OCI-LY1 (cell line): Measurements from ENCODE around the gene ADAM20.

Source experiments
- H2AFZ ChIP-seq: fragments of 200-600 bp; sonication (generic), shearing (Covaris generic); 2 replicates; pipeline ENCODE4 v1.6.0; 2014; ENCODE audit warnings: antibody characterized with exemption, mild to moderate bottlenecking, low read length
- H3F3A ChIP-seq: fragments of 200-600 bp; sonication (generic), shearing (Covaris generic); 2 replicates; pipeline ENCODE4 v1.6.0; 2014; ENCODE audit warnings: mild to moderate bottlenecking, antibody characterized with exemption, low read length, moderate library complexity; ENCODE audit not compliant: insufficient read depth
- H3K27ac ChIP-seq: fragments of 200-600 bp; sonication (generic); 2 replicates; pipeline ENCODE4 v1.5.1; 2014; ENCODE audit warnings: low read length, mixed run types, mild to moderate bottlenecking, low read depth; ENCODE audit not compliant: poor library complexity, severe bottlenecking
- H3K27me3 ChIP-seq: fragments of 200-600 bp; sonication (generic); 2 replicates; pipeline ENCODE4 v1.6.0; 2014; ENCODE audit warnings: antibody characterized with exemption, mild to moderate bottlenecking, low read length, moderate library complexity; ENCODE audit not compliant: insufficient read depth
- H3K36me3 ChIP-seq: fragments of 200-600 bp; sonication (generic); 2 replicates; pipeline ENCODE4 v1.6.1; 2014; ENCODE audit warnings: mild to moderate bottlenecking, antibody characterized with exemption, low read length, moderate library complexity, mixed read lengths; ENCODE audit not compliant: insufficient read depth
- H3K4me1 ChIP-seq: fragments of 200-600 bp; sonication (generic); 2 replicates; pipeline ENCODE4 v1.5.1; 2014; ENCODE audit warnings: mild to moderate bottlenecking, low read length, moderate library complexity; ENCODE audit not compliant: insufficient read depth, severe bottlenecking
- H3K4me2 ChIP-seq: fragments of 200-600 bp; sonication (generic), shearing (Covaris generic); 2 replicates; pipeline ENCODE4 v1.6.1; 2014; ENCODE audit warnings: low read length
- H3K4me3 ChIP-seq: fragments of 200-600 bp; sonication (generic); 2 replicates; pipeline ENCODE4 v1.5.1; 2014; ENCODE audit warnings: low read length, low read depth, mild to moderate bottlenecking, mixed read lengths; ENCODE audit not compliant: poor library complexity, severe bottlenecking
- H3K79me2 ChIP-seq: fragments of 200-600 bp; shearing (Covaris generic); 2 replicates; pipeline ENCODE4 v1.6.1; 2016; ENCODE audit warnings: mixed run types, low read length, mixed read lengths; ENCODE audit not compliant: insufficient read depth
- H3K9ac ChIP-seq: fragments of 200-600 bp; sonication (generic), shearing (Covaris generic); 2 replicates; pipeline ENCODE4 v1.6.1; 2014; ENCODE audit warnings: mild to moderate bottlenecking, low read length, mixed read lengths
- H3K9me2 ChIP-seq: fragments of 200-600 bp; sonication (generic), shearing (Covaris generic); 2 replicates; pipeline ENCODE4 v1.6.1; 2014; ENCODE audit warnings: low read depth, mild to moderate bottlenecking, low read length, mixed read lengths
- H3K9me3 ChIP-seq: fragments of 200-600 bp; shearing (Covaris generic); 2 replicates; pipeline ENCODE4 v1.6.1; 2014; ENCODE audit warnings: low read length, mixed read lengths
- H4K20me1 ChIP-seq: fragments of 200-600 bp; sonication (generic), shearing (Covaris generic); 2 replicates; pipeline ENCODE4 v1.6.0; 2016; ENCODE audit warnings: mild to moderate bottlenecking, low read length; ENCODE audit not compliant: insufficient read depth
- EZH2 ChIP-seq: fragments of 200-600 bp; sonication (generic), shearing (Covaris generic); IDR thresholded peaks from 2 replicates; pipeline ENCODE4 v1.8.0; 2017; ENCODE audit warnings: borderline replicate concordance, mixed run types, mild to moderate bottlenecking, antibody characterized with exemption, low read length, moderate library complexity, mixed read lengths
- TF ChIP-seq, protein P1 (sequence below): fragments of 200-600 bp; sonication (generic), shearing (Covaris generic); IDR thresholded peaks from 2 replicates; pipeline ENCODE4 v1.5.1; 2017; ENCODE audit warnings: mild to moderate bottlenecking, antibody characterized with exemption, low read length, moderate library complexity, mixed read lengths

ADAM20 gene

DNA sequence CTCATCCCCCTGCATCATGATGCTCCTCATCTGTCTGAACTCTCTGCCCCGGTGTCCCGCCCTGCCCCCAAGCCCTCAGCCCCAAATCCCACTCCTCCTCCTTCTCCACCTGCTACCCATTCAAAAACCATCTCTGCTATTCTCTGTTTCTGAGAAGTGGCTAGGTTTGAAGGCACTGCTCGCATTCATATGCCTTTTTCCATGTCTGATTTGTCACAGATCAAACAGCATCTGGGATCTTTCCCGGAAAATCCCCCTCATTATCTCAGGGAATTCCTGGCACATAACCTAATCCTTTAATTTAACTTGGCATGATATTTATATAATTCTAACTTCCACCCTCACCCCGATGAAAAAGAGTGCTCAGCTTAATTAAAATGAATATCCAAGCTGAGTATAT lies 3.3 kb upstream of the ADAM20 start:
- Histone ChIP-seq H3K9ac (no peak overlapping the region), H3F3A (no peaks in the 10 kb centered on the region), H3K79me2 (no peaks in the 10 kb centered on the region), H3K4me3 (no peak overlapping the region), H3K4me2 (no peak overlapping the region), H3K27ac (no peak overlapping the region), H3K36me3 (no peaks in the 10 kb centered on the region), H2AFZ (no peak overlapping the region), H3K9me3 (no peaks in the 10 kb centered on the region), H3K9me2 (no peaks in the 10 kb centered on the region), H3K27me3 (no peaks in the 10 kb centered on the region), H3K4me1 (no peaks in the 10 kb centered on the region), H4K20me1 (no peaks in the 10 kb centered on the region)
- TF ChIP-seq EZH2 = no peak
- TF ChIP-seq, protein P1, sequence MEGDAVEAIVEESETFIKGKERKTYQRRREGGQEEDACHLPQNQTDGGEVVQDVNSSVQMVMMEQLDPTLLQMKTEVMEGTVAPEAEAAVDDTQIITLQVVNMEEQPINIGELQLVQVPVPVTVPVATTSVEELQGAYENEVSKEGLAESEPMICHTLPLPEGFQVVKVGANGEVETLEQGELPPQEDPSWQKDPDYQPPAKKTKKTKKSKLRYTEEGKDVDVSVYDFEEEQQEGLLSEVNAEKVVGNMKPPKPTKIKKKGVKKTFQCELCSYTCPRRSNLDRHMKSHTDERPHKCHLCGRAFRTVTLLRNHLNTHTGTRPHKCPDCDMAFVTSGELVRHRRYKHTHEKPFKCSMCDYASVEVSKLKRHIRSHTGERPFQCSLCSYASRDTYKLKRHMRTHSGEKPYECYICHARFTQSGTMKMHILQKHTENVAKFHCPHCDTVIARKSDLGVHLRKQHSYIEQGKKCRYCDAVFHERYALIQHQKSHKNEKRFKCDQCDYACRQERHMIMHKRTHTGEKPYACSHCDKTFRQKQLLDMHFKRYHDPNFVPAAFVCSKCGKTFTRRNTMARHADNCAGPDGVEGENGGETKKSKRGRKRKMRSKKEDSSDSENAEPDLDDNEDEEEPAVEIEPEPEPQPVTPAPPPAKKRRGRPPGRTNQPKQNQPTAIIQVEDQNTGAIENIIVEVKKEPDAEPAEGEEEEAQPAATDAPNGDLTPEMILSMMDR = no peak

DNA sequence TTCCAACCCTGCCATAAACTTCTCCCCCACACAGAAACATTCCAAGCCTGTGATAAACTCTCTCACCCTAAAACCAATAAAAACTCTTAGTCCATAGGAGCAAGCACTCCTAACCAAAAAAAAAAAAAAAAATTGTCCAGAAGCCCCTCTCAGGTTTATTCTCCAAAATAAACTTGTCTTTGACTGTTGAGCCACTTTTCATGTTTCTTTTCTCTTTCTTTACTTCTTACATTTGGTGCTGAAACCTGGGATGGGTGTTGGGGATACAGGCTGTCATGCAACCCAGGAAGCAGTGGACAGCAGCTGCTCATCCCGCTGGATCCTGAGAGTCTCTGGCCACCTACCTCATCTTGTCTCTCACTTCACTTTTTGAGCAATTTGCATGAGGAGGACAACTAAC lies 2.0 kb upstream of the ADAM20 start:
- peaks cover 9% of the 10 kb centered on the region; the same call in 1 of the 2 replicates for H3K9me3 ChIP-seq
- H3K79me2 ChIP-seq = no peaks in the 10 kb centered on the region
- H3K9me2 ChIP-seq = no peaks in the 10 kb centered on the region
- H3F3A ChIP-seq = no peaks in the 10 kb centered on the region
- no peak overlapping the region for H3K4me3 ChIP-seq
- TF ChIP-seq, protein P1 = no peak
- no peak for TF ChIP-seq EZH2
- 0 out of 2 replicates have a peak, but pooled peaks cover 6% of the 10 kb centered on the region for H3K36me3 ChIP-seq
- H3K9ac ChIP-seq = no peak overlapping the region
- no peaks in the 10 kb centered on the region for H3K4me1 ChIP-seq
- H3K4me2 ChIP-seq = no peak overlapping the region
- H3K27ac ChIP-seq = no peak overlapping the region
- no peaks in the 10 kb centered on the region for H3K27me3 ChIP-seq
- H2AFZ ChIP-seq = no peak overlapping the region
- H4K20me1 ChIP-seq = no peaks in the 10 kb centered on the region

DNA sequence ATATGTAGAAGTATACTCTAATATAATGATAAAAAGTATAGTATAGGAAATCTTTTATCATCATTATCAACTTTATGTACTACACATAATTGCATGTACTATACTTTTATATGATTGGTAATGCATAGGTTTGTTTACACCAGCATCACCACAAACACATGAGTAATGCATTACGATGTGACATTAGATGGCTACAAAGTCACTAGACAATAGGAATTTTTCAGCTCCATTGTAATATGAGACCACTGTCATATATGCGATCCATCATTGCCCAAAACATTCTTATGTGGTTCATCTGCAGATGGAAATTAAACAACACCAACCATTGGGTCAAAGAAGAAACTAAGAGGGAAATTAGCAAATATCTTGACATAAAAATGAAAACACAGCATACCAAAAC lies 4.4 kb downstream of the ADAM20 start:
- Histone ChIP-seq H3K4me2 (no peak overlapping the region), H4K20me1 (no peaks in the 10 kb centered on the region), H3K27me3 (no peaks in the 10 kb centered on the region), H3F3A (no peaks in the 10 kb centered on the region), H3K79me2 (no peaks in the 10 kb centered on the region), H3K4me1 (no peaks in the 10 kb centered on the region), H2AFZ (no peak overlapping the region), H3K27ac (no peak overlapping the region), H3K9ac (no peak overlapping the region), H3K9me2 (no peaks in the 10 kb centered on the region), H3K36me3 (0 out of 2 replicates have a peak, but pooled peaks cover 6% of the 10 kb centered on the region), H3K4me3 (no peak overlapping the region), H3K9me3 (peaks cover 9% of the 10 kb centered on the region; the same call in 1 of the 2 replicates)
- TF ChIP-seq, protein P1 = no peak
- no peak for TF ChIP-seq EZH2
